Measurements from ENCODE around the gene FBRSL1.

Gene FBRSL1

DNA sequence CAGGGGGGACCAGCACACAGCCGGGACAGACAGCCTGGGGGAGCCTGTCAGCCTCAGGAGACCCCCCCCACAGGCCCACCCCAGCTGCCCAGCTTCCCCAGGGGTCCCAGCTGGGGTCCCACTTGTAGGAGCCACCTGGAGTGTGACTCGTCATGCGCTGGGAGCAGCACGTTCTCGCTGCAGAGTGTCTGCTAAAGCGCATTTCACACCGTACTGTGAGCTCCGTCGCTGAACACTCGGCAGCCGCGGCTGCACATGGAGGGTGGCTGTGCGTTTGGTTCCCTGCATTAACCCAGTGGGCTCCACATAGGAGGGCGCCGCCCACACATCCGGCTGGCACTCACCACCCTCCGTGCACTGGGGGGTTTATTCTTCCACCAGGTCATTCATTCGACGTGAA is 56.7 kb downstream of the FBRSL1 start:
- TF ChIP-seq, protein P1, sequence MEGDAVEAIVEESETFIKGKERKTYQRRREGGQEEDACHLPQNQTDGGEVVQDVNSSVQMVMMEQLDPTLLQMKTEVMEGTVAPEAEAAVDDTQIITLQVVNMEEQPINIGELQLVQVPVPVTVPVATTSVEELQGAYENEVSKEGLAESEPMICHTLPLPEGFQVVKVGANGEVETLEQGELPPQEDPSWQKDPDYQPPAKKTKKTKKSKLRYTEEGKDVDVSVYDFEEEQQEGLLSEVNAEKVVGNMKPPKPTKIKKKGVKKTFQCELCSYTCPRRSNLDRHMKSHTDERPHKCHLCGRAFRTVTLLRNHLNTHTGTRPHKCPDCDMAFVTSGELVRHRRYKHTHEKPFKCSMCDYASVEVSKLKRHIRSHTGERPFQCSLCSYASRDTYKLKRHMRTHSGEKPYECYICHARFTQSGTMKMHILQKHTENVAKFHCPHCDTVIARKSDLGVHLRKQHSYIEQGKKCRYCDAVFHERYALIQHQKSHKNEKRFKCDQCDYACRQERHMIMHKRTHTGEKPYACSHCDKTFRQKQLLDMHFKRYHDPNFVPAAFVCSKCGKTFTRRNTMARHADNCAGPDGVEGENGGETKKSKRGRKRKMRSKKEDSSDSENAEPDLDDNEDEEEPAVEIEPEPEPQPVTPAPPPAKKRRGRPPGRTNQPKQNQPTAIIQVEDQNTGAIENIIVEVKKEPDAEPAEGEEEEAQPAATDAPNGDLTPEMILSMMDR (IDR thresholded peaks at IDR 0.05), result no peak

DNA sequence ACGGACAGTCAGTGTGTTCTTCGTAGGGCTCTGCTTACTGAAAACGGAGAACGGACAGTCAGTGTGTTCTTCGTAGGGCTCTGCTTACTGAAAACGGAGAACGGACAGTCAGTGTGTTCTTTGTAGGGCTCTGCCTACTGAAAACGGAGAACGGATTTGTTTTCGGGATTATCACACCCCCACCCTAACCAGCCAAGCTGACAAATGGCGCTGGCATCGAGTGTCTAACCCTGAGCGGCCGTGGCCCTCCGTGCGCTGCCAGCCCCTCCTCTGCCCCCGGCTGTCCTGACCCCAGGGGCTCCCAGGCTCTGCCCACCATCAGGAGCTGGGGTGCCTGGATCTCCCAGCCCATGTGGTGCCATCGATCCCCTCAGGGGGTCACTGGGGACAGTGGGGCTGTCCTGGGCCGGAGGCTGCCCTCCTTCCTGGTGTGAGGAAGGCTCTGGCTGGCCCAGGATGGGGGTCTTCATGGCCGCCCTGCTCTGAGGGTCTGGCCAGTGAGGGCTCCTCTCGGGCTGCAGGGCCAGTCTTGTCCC is 57.3 kb downstream of the FBRSL1 start:
- TF ChIP-seq, protein P1 (IDR thresholded peaks at IDR 0.05), result no peak

DNA sequence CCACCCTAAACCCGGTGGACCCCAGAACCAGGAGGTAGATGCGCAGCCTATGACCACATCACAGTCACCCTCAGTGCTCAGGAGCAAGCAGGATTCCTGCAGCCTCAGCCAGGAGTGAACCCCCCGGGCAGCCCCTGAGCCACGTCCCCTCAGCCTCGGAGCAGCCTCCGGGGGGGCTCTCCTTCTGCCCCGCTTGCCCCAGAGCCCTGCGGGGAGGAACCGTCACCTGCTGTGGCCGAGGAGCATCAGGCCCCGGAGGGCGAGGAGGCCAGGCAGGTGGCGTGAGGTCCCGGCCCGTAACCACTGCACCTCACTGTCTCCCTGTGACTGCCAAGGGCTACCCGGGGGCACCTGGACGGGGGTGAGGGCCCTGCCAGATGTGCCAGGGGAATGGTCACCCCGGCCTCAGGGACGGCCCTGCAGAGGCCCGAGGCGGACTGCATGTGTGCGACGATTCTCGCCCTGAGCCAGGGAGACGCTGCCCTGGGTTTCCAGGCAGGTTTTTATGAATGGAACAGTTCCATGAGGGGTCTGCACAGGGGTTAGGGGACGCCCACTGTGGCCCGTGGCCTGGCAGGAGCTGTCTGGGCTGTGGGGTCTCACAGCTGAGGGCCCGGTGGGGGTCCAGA is 58.6 kb downstream of the FBRSL1 start:
- TF ChIP-seq, protein P1 (IDR thresholded peaks at IDR 0.05), result no peak

DNA sequence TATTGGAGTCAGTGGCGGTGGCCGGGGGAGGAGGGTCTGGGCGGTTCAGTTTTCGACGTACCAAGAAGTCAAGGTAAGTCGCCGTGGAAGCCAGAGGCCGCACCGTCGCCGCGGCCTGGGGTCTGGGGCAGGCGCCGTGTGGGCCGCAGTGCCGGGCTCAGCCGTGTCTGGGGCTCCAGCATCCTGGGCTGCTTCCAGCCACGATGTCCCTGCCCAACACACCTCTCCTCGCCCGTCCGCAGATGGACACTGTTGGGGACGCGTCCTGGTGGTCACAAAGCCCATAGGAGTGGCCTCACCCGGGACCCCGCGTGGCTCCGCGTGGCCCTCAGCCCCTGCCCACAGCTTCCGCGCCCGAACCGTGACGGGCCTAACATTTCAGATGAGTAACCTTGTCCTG is 59.1 kb downstream of the FBRSL1 start:
- TF ChIP-seq, protein P1 (IDR thresholded peaks at IDR 0.05), result no peak

DNA sequence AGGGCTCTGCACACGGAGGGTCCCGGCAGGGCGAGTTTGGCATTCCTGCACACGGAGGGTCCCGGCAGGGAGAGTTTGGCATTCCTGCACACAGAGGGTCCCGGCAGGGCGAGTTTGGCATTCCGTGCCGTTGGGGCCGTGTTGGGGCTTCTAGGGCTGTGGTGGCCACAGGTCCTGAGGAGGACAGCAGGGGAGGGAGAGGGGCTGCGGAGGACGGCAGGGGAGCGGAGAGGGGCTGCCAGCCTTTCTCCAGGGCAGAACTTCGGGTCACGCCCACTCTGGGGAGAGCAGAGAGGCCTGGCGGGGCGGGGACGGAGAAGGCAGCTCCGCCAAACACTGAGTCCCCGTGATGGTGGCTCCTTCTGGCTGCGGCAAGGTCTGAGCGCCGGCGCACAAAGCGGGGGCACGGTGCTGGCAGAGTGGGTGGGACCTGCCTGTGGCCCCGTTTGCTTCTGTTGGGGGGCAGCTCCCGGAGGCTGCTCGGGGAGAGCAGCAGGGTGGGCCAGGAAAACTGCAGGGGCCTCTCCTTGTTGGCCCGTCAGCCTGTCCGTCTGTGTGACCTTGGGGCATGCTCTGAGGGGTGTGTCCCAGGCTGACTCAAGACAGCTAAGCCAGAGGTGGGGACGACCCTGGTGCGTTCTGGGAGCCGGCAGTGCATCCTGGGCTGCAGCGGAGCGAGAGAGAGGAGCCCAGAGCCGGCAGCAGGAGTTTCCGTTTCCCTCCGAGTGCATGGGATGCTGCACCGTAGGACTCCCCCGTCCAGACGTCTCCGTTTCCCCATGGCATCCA is 60.3 kb downstream of the FBRSL1 start:
- TF ChIP-seq, protein P1 (IDR thresholded peaks at IDR 0.05), result no peak

DNA sequence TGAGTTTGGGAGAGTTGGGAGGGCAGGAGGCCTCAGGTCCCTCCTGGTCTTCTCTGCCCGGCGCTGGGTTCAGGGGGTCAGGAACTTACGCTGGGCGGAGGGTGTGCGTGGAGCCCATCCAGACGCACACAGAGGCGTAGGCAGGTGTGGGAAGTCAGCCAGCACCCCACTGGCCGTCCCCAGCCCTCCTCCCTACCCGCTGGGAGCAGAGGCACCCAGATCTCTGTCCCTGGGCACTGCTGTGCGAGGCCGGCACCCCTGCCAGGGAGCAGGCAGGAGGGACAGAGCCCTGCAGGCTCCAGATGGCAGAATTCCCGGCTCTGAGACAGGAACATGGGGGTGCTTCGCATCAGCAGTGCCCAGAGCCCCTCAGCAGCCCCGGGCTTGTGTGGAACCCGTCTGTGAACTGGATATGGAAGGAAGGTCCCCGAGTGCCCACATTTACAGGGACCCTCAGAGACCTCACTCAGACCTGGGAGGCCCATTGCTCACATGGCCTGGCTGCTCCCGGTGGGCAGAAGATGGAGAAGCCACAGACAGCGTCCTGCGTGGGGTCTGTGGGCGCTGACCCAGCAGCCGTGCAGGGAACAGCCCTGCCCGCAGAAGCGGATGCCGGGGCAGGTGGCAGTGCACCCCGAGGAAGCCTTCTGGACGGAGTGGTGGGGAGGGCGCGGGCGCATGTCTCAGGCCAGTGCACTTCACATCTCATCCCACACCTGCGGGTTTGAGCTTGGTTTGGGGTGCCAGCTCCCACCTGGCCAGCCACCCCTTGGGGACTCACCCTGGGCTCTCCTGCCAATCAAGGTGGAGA is 61.1 kb downstream of the FBRSL1 start:
- TF ChIP-seq, protein P1 (IDR thresholded peaks at IDR 0.05), result no peak

DNA sequence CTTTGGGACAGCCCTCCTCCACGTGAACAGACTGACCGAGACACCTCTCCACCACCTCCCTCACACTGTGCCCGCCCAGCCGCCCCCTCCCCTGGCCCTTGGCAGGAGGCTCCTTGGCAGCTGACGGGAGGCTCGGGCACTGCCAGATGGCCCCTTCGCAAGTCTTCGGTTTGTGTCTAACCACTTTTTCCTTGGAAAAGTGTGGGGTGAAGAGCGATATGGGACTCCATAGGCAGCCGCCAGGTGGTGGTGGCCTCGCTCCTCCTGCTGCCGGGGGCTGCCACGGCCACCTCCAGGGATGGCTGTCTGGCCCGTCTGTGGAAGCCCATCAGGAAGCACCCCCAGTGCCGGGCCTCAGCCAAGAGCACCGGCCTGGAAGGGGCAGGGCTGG is 61.7 kb downstream of the FBRSL1 start:
- TF ChIP-seq, protein P1 (IDR thresholded peaks at IDR 0.05), result no peak
